Activated CD4-positive, alpha-beta T cell treated with anti-CD3 and anti-CD28 coated beads, Interleukin-2, Interleukin-6, amounts not matched to agents 100 ng/mL and 50 ng/mL, durations not matched to agents 16 hours and 8 hours (primary cell): ENCODE results near the gene NEIL3.
"Not testable (repeated sequence)": the region's sequence is repeated elsewhere in the genome, so short reads cannot be mapped to it uniquely, and the experiment has no call there.

Experiments used
- DNase-seq: peaks from one replicate; pipeline ENCODE4 v3.0.0-alpha.2; 2020

The NEIL3 gene

GRCh38 chr4:177302371-177303100 is 7.1 kb upstream of the NEIL3 start:
- DNase-seq, result no peak

- no peak for DNase-seq
Observed at GRCh38 chr4:177304094-177304493, 5.6 kb upstream of the NEIL3 start.

GRCh38 chr4:177304864-177305263 is 4.8 kb upstream of the NEIL3 start:
- DNase-seq, result not testable (repeated sequence)

GRCh38 chr4:177308125-177308524 is 1.5 kb upstream of the NEIL3 start:
- DNase-seq, result peak; percentile 43

- peak; percentile 69 for DNase-seq
Observed at GRCh38 chr4:177308847-177309521, 690 bp upstream of the NEIL3 start.

GRCh38 chr4:177311589-177311988 is 1.9 kb downstream of the NEIL3 start:
- no peak for DNase-seq

- no peak for DNase-seq
Observed at GRCh38 chr4:177313263-177313662, 3.6 kb downstream of the NEIL3 start.

GRCh38 chr4:177315767-177316464 is 6.2 kb downstream of the NEIL3 start:
- no peak for DNase-seq

- no peak for DNase-seq
Observed at GRCh38 chr4:177320721-177321120, 11.0 kb downstream of the NEIL3 start.

- DNase-seq, result no peak
Observed at GRCh38 chr4:177321647-177322046, 12.0 kb downstream of the NEIL3 start.

GRCh38 chr4:177322266-177322665 is 12.6 kb downstream of the NEIL3 start:
- DNase-seq, result no peak

- no peak for DNase-seq
Observed at GRCh38 chr4:177322881-177323280, 13.2 kb downstream of the NEIL3 start.

- no peak for DNase-seq
Observed at GRCh38 chr4:177323416-177323815, 13.7 kb downstream of the NEIL3 start.

GRCh38 chr4:177332119-177332518 is 22.4 kb downstream of the NEIL3 start:
- DNase-seq, result no peak

GRCh38 chr4:177339477-177340374 is 30.1 kb downstream of the NEIL3 start:
- peak; percentile 28 for DNase-seq

- no peak for DNase-seq
Observed at GRCh38 chr4:177348348-177348747, 38.7 kb downstream of the NEIL3 start.

GRCh38 chr4:177349191-177349590 is 39.5 kb downstream of the NEIL3 start:
- DNase-seq, result no peak

- no peak for DNase-seq
Observed at GRCh38 chr4:177351622-177352244, 42.1 kb downstream of the NEIL3 start.

GRCh38 chr4:177356206-177356605 is 46.5 kb downstream of the NEIL3 start:
- DNase-seq, result no peak

GRCh38 chr4:177356921-177357320 is 47.2 kb downstream of the NEIL3 start:
- no peak for DNase-seq

GRCh38 chr4:177367336-177367735 is 57.7 kb downstream of the NEIL3 start:
- DNase-seq, result peak; percentile 18

- DNase-seq, result no peak
Observed at GRCh38 chr4:177369372-177369771, 59.7 kb downstream of the NEIL3 start.
